Peyer's patch (tissue), 4 donors: ENCODE results near the gene MRPL42.

Source experiments
- CTCF ChIP-seq, 6 experiments: fragments of 450-650 bp in 4 of 6; fragments of 200-600 bp in 2 of 6; sonication (generic) in 1 of 6; IDR thresholded peaks; one replicate each; pipeline ENCODE4 v1.5.1; 2017 to 2019; ENCODE audit warnings: antibody characterized with exemption in 6 of 6, mild to moderate bottlenecking in 3 of 6, moderate library complexity in 1 of 6
- POLR2A ChIP-seq, 2 donors: fragments of 450-650 bp; IDR thresholded peaks; one replicate each; pipeline ENCODE4 v1.5.1; 2017; ENCODE audit warnings: antibody characterized with exemption in 2 of 2, mild to moderate bottlenecking in 2 of 2, moderate library complexity in 2 of 2

- TF ChIP-seq CTCF (IDR thresholded peaks at IDR 0.05) = no peak
- no peak for TF ChIP-seq POLR2A (IDR thresholded peaks at IDR 0.05)
These were observed 66.0 kb downstream of the MRPL42 start for GRCh38 chr12:93533310-93533709.
